HG02610 (cell line): Measurements from ENCODE around the gene WNT3A.

Experiments used
- ATAC-seq: cut with Tn5 transposase; IDR thresholded peaks from one replicate; pipeline ENCODE4 v1.9.1; 2021; ENCODE audit warnings: mild to moderate bottlenecking, moderate library complexity; ENCODE audit not compliant: unreplicated experiment

Gene WNT3A

GRCh38 chr1:227999056-227999930, 7.5 kb upstream of the WNT3A start:
- no peak for ATAC-seq

- no peak for ATAC-seq
These were observed 6.4 kb upstream of the WNT3A start for GRCh38 chr1:228000416-228000815.

GRCh38 chr1:228000836-228001563, 5.8 kb upstream of the WNT3A start:
- ATAC-seq = no peak

- ATAC-seq = no peak
These were observed 4.9 kb upstream of the WNT3A start for GRCh38 chr1:228001738-228002535.

GRCh38 chr1:228002792-228003191, 4.0 kb upstream of the WNT3A start:
- ATAC-seq = no peak

- ATAC-seq = no peak
These were observed 3.1 kb upstream of the WNT3A start for GRCh38 chr1:228003461-228004330.

- no peak for ATAC-seq
These were observed 2.4 kb upstream of the WNT3A start for GRCh38 chr1:228004331-228004855.

- no peak for ATAC-seq
These were observed 1.8 kb upstream of the WNT3A start for GRCh38 chr1:228004856-228005462.

- ATAC-seq = no peak
These were observed 1.2 kb upstream of the WNT3A start for GRCh38 chr1:228005511-228006033.

- ATAC-seq = no peak
These were observed 588 bp upstream of the WNT3A start for GRCh38 chr1:228006034-228006785.

GRCh38 chr1:228007049-228007800, 427 bp downstream of the WNT3A start:
- ATAC-seq = no peak

GRCh38 chr1:228007801-228008341, 1.1 kb downstream of the WNT3A start:
- no peak for ATAC-seq

- no peak for ATAC-seq
These were observed 1.8 kb downstream of the WNT3A start for GRCh38 chr1:228008391-228009115.

GRCh38 chr1:228009116-228009827, 2.5 kb downstream of the WNT3A start:
- no peak for ATAC-seq

GRCh38 chr1:228009828-228010775, 3.3 kb downstream of the WNT3A start:
- no peak for ATAC-seq
